Measurements from ENCODE around the gene PSTPIP1.

PSTPIP1 gene

DNA sequence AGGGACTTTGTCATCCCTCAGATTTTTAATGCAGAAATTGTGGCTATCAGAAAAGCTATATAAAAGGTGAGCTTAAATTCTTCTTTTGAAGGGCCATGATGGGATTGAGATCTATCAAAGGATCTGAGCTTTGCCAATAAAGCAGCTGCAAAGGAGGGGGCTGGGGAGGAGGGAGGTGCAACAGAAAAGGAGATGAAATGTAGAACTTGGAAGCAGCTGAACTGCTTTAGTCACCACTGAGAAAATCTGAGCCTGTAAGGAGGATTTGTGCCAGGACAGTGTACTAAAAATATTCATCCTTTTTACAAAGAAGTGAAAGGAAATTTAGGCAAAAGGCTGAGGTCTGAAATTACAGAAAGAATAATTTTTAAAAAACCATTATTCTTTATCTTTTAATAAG lies 65.6 kb downstream of the PSTPIP1 start:
- DNase-seq (ENCODE audit: extremely low spot score, insufficient read length, low read depth) (no peak), FAIRE-seq (no peak)

DNA sequence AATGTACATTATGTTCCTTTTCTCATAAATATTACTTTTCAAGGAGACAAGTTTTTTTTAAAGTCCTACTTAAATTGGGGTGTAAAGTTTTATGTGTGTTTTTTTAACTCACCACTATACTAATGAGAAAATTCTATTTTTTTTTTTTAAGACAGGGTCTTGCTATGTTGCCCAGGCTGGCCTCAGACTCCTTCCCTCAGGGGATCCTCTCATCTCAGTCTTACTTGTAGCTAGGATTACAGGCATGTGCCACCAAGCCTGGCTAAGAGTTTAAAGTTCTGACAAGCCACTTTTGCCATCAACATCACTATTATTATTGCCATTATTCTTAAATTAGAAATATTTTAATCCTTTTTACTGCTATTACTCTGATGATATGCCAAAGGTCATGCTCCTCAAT lies 68.3 kb downstream of the PSTPIP1 start:
- FAIRE-seq = no peak
- DNase-seq (ENCODE audit: extremely low spot score, insufficient read length, low read depth) = no peak

DNA sequence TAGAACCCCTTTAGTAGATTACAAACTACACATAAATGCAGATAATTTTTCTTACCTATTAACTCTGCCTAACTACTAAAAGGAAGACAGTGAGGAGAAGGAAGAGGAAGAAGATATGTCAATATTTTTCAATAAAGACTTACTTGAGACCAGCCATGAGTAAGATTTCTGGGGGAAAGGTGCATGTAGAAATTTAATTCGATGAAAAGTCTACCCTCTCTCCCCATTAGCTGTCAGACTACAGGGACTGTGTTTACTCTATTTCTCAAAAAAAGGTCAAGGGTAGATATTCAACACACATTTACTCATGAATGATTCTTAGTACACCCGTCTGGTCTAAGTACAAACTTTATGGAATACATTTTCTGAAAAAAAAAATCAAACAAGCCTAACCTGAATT lies 69.1 kb downstream of the PSTPIP1 start:
- no peak for FAIRE-seq
- DNase-seq (ENCODE audit: extremely low spot score, insufficient read length, low read depth) = no peak

DNA sequence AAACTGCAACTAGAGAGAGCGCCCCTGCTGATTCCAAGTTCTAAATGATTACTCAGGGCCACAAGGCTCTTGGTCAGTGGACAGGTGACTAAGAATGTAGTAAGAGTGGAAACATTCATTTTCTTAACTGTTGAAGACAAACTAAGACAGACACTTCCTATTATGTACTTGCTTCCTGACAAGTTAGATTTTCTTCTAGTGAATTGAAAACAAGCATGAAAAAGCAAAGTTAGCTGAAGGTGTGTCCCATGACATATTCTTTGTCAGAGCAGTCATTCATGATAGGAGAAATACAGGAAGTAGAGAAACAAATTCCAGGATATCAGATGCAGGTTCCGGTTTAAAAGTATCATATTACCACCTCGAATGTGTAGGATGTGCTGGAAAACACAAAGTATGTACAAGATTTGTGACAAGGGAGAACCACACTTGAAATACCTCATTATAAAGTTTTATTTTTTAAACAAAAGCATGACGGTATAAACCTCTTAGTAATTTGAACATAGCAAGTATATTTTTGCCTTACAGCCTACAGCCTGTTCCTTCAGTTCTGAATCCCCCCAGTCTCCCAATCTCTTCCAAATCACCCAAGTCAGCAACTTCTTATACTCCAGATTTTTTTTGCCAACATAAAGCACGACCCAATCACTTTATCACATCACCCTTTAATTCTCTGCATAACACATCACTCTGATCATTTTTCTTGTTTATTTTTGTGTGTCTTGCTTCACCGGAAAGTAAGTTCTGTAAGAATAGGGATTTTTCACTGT lies 69.8 kb downstream of the PSTPIP1 start:
- DNase-seq (ENCODE audit: extremely low spot score, insufficient read length, low read depth) (no peak), FAIRE-seq (no peak)

DNA sequence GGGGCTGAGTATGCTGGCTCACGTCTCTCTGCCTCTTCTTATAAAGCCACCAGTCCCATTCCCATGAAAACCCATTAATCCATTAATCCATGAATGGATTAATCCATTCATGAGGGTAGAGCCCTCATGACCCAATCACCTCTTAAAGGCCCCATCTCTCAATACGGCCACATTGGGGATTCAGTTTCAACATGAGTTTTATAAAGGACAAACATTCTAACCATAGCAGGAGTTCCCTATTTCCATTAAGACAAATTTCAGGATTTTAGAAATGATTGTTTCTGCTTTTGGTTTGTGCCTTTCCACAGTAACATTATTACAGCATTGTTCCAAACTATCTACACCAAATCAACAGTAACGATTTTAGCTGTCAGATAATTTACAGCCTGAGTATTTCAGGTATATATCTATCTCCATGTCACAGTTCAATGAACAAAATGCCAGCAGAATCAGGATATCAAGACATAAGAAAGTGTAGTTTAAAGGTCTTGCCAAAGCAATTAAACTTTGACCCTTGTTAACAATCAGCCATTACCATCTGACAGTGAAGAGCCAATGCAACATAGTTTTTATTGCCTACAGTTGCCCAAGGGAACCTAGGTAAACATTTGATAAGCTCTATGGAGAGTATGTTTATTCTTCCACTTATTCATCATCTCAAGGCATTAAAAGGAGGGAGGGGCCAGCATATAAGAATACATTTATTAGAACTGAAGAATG lies 72.2 kb downstream of the PSTPIP1 start:
- FAIRE-seq = no peak
- no peak for DNase-seq (ENCODE audit: extremely low spot score, insufficient read length, low read depth)

DNA sequence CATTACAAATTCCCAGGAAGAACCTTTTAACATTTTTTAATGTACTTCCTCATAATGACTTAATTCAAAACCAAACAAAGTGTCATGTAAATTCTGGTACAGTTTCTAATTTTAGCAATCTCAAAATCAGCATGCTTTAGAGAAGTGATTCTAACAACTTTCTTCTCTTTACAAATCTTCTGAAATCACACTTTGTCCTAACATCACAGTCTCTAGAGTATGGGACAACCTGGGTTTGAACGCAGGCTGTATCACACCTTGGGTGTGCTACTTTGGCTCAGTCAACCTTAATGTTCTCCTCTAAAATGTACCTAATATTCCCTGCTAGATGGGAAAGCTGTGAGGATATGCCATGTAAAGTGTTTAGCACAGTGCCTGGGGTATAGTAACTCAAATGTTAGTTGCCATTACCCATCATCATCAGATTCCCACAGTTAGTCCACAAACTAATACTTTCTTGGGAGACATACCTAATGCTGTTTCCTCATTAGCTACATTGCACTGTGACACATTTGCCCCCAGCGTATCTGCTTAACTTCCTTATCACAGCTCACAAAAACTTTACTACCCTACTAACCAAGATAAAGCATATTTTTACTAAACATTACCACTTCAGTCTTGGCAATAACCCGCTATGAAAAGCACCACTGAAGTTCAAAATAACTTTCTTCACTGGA lies 72.9 kb downstream of the PSTPIP1 start:
- DNase-seq (ENCODE audit: extremely low spot score, insufficient read length, low read depth) = no peak
- FAIRE-seq = peak; percentile 65

DNA sequence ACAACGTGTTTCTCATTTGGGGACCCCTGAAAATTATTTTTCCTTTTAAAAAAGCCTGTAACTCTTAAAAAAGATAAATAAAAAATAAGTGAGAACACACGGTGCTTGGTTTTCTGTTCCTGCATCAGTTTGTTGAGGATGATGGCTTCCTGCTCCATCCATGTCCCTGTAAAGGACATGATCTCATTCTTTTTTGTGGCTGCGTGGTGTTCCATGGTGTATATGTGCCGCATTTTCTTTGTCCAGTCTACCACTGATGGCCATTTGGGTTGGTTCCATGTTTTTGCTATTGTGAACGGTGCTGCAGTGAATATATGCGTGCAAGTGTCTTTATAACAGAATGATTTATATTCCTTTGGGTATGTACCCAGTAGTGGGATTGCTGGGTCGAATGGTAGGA lies 73.7 kb downstream of the PSTPIP1 start:
- FAIRE-seq = no peak
- no peak for DNase-seq (ENCODE audit: extremely low spot score, insufficient read length, low read depth)

DNA sequence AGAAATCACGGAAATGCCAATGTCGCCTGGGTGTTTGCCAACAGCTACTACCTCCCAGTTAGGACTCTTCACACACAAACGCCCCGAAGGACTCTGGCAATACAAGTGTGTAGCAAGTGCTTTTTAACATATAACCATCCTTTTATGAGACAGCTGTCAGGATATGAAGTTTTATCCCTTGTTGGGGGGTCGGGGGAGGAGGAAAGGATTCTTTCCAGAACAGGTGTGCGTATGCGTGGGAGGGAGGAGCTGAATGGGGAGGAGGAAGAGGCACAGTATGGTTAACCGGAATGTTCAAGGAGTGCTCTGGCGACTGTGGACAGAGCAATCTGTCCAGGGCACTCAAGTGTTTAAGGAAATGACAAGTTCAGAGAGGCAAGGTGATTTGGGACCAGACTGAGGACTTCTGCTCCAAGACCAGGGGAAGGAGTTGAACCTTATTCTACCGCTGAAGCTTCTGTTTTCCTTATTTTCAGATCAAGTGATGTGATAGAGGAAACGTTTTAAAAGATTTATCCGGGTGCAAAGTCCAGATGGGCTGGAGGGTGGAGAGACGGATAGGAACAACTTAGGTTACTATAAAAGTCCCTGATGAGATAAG lies 74.7 kb downstream of the PSTPIP1 start:
- DNase-seq (ENCODE audit: extremely low spot score, insufficient read length, low read depth) (no peak), FAIRE-seq (no peak)

DNA sequence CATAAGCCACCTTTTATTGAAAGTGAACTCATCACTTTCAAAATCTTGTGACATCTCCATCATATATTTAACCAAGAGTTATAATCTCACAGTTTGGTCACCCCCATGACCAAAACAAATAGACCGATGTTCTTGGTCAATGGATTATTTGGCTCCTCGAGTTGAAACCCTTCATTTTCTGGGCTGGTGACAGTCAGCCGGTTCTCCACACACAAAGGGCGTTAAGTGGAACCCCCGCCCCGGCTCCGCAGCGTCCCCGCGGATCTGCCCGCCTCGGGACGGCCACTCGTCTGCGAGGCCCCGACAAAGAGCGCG lies 75.2 kb downstream of the PSTPIP1 start:
- no peak for DNase-seq (ENCODE audit: extremely low spot score, insufficient read length, low read depth)
- FAIRE-seq = no peak

DNA sequence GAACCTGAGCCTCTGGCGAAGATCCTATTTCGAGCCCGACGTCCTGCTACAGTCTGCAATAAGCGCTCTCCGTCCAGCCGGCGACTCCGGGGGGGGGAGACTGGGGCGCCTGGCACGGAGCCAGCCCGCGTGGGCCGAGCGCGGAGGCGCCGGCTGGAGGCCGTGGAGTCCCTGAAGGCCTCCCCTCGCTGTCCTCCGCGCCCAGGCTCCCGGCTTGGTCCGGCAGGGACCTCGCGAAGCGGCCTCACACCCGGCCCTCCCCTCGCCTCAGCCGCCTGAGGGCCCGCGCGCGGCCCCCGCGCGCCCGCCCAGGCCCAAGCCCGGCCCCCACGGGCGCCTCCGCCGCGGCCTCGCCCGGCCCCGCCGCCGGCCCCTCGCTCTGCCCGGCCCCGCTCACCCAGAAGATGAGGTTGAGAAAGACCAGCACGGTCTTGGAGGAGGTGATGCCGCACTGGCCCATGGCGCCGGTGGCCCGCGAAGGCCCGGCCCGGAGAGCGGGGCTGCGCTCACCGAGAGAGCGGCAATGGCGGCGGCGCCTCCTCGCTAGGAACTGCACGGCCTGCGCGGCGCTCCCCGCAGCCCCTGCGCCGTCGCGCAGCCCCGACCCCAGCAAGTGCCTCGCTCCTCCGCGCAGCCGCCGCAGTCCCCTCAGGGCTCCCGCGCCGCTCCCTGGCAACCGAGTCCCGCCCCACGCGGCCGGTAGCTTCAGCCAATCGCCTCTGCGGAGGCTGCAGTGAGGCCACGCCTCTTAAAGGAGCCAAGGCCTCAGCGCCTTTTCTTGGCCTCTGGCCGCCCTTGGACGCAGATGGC lies 75.8 kb downstream of the PSTPIP1 start, which contains the start of gene TSPAN3:
Gene TSPAN3, minus strand, starts transcription at position 615 of the 810 bp plus-strand sequence. Its CDS starts 155 bp downstream, at position 460.
- peak; percentile 90 for FAIRE-seq
- peak; percentile 87 for DNase-seq (ENCODE audit: extremely low spot score, insufficient read length, low read depth)

DNA sequence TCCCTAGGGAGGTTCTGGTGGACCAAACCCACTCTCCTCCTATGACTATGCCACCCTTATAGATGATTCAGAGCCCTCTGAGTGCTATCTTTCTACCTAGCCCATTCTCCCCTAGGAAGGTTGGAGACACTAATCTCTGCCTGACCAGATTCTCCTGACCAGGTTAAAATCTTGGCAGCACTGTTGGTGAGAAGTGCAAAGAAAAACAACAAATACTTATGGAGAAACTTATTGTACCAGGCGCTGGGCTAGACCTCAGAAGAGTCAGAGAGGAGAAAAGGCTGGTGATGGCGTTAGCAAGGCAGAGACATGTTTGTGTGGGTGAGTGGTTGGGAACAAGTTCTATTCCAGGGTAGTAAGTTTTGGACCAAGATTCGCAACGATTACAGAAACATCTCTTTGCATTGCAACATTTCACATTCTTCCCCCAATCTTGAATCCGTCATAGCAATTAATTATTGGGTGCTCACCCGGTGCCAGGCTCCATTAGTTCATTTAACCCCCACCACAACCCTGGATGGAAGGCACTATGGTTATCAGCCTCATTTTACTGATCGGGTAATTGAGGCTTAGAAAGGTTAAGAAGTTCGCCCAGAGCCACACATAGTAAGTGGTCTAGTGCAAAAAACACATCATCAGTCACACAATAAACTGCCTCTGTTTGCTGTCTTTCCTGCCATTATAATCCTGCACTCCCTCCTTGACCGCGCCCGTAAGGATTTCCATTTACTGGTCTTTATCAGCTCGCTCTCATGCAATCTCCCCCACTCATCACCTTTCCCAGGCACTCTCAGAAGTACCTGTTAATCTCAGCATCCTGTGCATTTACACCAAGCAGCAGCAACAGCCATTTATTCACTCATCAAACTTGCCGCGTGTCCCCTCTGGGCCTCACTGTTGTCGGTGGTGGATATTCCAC lies 76.6 kb downstream of the PSTPIP1 start:
- DNase-seq (ENCODE audit: extremely low spot score, insufficient read length, low read depth) (no peak), FAIRE-seq (no peak)

DNA sequence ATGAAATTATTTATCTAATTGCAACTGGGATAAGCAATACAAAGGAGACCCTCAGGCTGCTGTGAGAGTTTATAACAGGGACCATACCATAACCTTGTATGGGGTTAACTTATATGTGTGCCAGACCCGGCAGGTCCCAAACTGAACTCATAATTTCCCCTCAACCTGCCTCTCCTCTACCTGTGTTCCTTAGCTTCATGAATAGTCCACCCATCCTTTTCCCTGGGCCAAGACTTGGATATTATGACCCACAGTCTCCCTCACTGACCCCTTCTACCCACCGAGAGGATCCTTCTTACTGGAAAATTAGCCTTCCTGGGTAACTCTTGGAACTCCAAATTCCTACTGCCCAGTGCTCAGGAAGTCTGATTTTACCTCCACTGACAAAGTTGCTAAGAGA lies 79.4 kb downstream of the PSTPIP1 start:
- DNase-seq (ENCODE audit: extremely low spot score, insufficient read length, low read depth) = no peak
- FAIRE-seq = no peak

DNA sequence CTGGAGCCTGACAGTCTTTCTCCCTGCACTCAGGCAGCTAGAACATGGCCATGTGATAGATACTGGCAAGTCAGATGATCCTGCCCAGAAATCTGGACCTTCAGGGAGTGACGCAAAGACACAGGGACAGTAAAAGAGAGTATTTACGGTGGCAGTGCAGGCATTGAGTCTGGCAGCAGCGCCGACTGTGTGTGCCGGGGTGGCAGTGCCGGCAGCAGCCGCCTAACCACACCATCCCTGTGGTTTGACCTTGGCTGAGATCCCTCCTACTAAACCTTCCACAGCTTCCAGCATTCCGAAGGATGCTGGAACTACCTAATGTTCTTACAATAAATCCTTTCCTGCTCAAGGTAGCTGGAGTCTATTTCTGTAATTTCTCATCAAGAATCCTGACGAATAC lies 80.6 kb downstream of the PSTPIP1 start:
- DNase-seq (ENCODE audit: extremely low spot score, insufficient read length, low read depth) = no peak
- no peak for FAIRE-seq

DNA sequence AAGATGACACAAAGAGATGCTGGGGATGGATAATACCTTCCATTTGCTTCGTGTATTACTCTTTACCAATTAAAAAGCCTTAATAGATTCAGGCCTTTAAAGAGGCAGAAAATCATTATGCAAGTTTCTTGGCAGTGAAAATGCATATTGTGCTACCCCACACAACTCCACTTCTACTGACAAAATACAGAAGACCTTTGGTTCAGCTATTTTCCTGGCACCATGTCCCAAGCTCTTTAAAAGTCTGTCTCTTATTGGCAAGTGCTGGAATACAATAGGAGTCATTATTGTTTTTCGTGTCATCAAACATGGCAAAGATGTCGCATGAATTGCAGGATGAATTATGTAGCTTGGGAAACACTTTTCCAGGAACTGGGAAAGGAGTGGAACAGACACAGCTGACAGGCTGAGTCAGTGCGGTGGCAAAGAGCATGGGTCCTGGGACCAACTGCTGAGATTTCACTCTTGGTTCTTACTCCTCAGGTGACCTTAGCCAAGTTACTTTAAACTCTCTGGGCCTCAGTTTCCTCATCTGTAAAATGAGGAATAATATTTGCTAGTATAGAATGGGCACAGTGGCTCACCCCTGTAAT lies 81.5 kb downstream of the PSTPIP1 start:
- no peak for DNase-seq (ENCODE audit: extremely low spot score, insufficient read length, low read depth)
- FAIRE-seq = no peak

DNA sequence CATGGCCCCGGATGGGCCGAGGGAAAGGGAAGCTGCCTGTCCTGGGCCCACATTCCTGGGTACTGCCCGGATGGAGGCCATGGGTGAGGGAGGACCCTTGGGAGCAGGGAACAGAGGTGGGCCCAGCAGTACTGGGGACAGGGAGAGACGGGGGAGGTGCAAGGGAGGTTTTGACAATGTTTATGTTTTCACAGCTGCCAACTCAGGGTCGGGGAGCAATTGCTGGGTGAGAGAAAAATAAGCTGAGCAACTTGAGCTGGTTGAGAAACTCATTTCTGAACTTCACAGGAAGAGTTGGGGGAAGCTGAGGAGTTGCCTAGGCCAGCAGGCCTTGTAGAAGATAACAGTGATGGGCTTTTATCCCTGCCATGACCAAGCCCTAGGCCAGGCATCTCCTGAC lies 87.0 kb downstream of the PSTPIP1 start:
- no peak for FAIRE-seq
- no peak for DNase-seq (ENCODE audit: extremely low spot score, insufficient read length, low read depth)

DNA sequence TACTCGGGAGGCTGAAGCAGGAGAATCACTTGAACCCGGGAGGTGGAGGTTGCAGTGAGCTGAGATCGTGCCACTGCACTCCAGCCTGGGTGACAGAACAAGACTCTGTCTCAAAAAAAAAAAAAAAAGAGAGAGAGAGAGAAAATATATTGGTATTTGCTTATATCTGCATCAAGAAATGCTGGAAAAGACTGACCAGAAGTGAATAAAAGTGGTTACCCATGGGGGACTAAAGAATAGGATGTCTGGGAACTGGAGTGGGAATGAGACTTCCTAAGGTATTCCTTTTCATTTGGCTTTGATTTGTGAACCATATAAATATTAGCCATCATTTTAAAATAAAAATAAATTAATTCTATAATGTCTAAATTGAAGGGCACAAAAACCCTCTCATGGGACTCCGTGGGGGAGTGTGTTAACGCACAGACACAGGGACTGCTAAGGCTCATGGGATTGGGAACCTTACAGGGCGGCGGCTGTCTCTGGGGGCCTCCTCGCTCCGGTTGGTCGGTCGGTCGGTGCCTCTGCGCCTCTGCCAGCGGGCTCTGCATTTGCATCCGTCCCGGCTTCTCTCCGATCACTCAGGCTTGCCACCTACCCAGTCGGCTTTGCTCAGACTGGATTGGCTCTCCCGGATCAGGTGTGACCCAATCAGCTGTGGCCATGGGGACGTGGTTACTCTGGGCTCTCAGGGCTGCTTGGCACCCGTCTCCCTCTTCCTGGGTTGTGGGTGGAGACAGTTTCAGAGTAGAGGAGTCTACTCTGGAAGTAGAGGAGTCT lies 88.6 kb downstream of the PSTPIP1 start:
- peak; percentile 54 for DNase-seq (ENCODE audit: extremely low spot score, insufficient read length, low read depth)
- peak; percentile 87 for FAIRE-seq

DNA sequence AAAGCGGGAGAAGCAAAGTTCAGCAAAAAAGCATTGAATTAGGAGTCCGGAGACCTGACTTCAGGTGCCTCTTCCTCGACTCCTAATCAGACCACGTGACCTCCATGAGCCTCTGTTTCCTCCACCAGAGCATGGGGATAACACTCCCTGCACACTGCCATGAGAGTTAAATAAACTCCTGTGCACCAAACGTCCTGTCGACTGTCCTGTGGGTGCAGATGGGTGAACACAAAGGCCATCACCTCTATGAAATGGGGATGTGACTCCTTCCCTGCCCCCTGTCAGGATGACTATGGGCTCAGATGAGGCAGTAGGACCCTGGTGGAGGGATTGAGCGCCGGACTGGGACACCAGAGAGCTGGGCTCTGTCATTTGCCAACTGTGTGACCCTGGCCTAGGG lies 89.5 kb downstream of the PSTPIP1 start:
- FAIRE-seq (no peak), DNase-seq (ENCODE audit: extremely low spot score, insufficient read length, low read depth) (no peak)

DNA sequence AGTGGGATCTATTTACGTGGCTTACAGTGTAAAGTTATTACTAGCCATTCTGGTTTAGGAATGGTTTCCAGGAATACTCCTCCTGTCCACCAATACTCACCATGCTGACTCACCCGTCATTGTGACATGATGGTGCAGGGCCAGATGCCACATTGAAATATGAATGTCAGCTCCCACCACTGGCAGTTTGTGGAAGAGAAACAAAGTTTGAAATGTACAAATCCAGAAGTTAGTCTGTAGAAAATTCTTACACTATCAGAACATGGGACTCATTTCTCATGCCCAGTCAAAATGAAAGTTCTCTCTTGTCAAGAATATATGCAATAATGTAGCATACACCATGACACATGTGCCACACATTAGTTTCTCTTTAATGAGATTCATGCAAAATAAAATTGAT lies 90.4 kb downstream of the PSTPIP1 start:
- no peak for FAIRE-seq
- DNase-seq (ENCODE audit: extremely low spot score, insufficient read length, low read depth) = no peak

Data from GM18507 (cell line).